Neural progenitor cell (in vitro differentiated cells): Measurements from ENCODE around the gene SRGAP2B. TPM values are rescaled to one million over a fixed set of nuclear protein-coding genes. Genes with fewer than 3 reads are reported as not detected.
"Not testable (repeated sequence)": the region's sequence is repeated elsewhere in the genome, so short reads cannot be mapped to it uniquely, and the experiment has no call there.

Experiments used
- DNase-seq: peaks from one replicate; pipeline ENCODE4 v3.0.0-alpha.2; 2016; ENCODE audit warnings: low spot score
- H2AFZ ChIP-seq: fragments of 200-600 bp; sonication (generic); replicated peaks from 2 replicates; pipeline ENCODE4 v1.6.1; 2016; ENCODE audit warnings: antibody characterized with exemption
- H3F3A ChIP-seq: fragments of 200-600 bp; sonication (generic); 2 replicates; pipeline ENCODE4 v1.6.1; 2016; ENCODE audit warnings: antibody characterized with exemption, low read depth
- H3K27ac ChIP-seq: fragments of 200-600 bp; sonication (generic); 2 replicates; pipeline ENCODE4 v1.5.1; 2016; ENCODE audit warnings: mild to moderate bottlenecking
- H3K27me3 ChIP-seq: fragments of 200-600 bp; sonication (generic); 2 replicates; pipeline ENCODE4 v1.6.1; 2016; ENCODE audit warnings: mild to moderate bottlenecking, moderate library complexity
- H3K36me3 ChIP-seq: fragments of 200-600 bp; sonication (generic); 2 replicates; pipeline ENCODE4 v1.5.1; 2016
- H3K4me1 ChIP-seq: fragments of 200-600 bp; sonication (generic); 2 replicates; pipeline ENCODE4 v1.6.1; 2016; ENCODE audit warnings: mixed run types
- H3K4me2 ChIP-seq: fragments of 200-600 bp; sonication (generic); 2 replicates; pipeline ENCODE4 v1.6.1; 2016
- H3K4me3 ChIP-seq: fragments of 200-600 bp; sonication (generic); 2 replicates; pipeline ENCODE4 v1.5.1; 2016
- H3K79me2 ChIP-seq: fragments of 200-600 bp; sonication (generic); 2 replicates; pipeline ENCODE4 v1.6.1; 2016; ENCODE audit warnings: low read depth
- H3K9ac ChIP-seq: fragments of 200-600 bp; sonication (generic); 2 replicates; pipeline ENCODE4 v1.6.1; 2016
- H3K9me3 ChIP-seq: fragments of 200-600 bp; sonication (generic); 2 replicates; pipeline ENCODE4 v1.5.1; 2016; ENCODE audit warnings: low read depth
- H4K20me1 ChIP-seq: fragments of 200-600 bp; sonication (generic); 2 replicates; pipeline ENCODE4 v1.6.1; 2016; ENCODE audit warnings: low read depth
- H3K27ac Mint-ChIP-seq: 3 replicates; pipeline ENCODE4 v1.8.0; 2021; ENCODE audit warnings: mixed read lengths
- H3K27me3 Mint-ChIP-seq: 2 replicates; pipeline ENCODE4 v1.8.0; 2022; ENCODE audit warnings: low read depth, mild to moderate bottlenecking, inconsistent platforms, moderate library complexity, mixed read lengths; ENCODE audit not compliant: insufficient read depth
- H3K36me3 Mint-ChIP-seq: 3 replicates; pipeline ENCODE4 v1.8.0; 2021; ENCODE audit warnings: mixed read lengths
- H3K4me1 Mint-ChIP-seq: 3 replicates; pipeline ENCODE4 v1.8.0; 2021; ENCODE audit warnings: mixed read lengths
- H3K4me3 Mint-ChIP-seq: 3 replicates; pipeline ENCODE4 v1.8.0; 2021; ENCODE audit warnings: mild to moderate bottlenecking, moderate library complexity, mixed read lengths
- H3K9me3 Mint-ChIP-seq: 3 replicates; pipeline ENCODE4 v1.8.0; 2020; ENCODE audit warnings: mixed read lengths
- total RNA-seq: library from RNA; depleted of rRNA; stranded (reverse); fragments of >200 nt; gene quantifications from 2 replicates; pipeline ENCODE4 v1.2.3, GENCODE V29; 2015; ENCODE audit warnings: low replicate concordance
- TF ChIP-seq, protein P1 (sequence below): fragments of 200-600 bp; sonication (generic); IDR thresholded peaks from 2 replicates; pipeline ENCODE4 v1.5.1; 2017; ENCODE audit warnings: antibody characterized with exemption, mild to moderate bottlenecking

The SRGAP2B gene
- total RNA-seq, 1 donor from 2014 or later = 19.1 TPM

DNA sequence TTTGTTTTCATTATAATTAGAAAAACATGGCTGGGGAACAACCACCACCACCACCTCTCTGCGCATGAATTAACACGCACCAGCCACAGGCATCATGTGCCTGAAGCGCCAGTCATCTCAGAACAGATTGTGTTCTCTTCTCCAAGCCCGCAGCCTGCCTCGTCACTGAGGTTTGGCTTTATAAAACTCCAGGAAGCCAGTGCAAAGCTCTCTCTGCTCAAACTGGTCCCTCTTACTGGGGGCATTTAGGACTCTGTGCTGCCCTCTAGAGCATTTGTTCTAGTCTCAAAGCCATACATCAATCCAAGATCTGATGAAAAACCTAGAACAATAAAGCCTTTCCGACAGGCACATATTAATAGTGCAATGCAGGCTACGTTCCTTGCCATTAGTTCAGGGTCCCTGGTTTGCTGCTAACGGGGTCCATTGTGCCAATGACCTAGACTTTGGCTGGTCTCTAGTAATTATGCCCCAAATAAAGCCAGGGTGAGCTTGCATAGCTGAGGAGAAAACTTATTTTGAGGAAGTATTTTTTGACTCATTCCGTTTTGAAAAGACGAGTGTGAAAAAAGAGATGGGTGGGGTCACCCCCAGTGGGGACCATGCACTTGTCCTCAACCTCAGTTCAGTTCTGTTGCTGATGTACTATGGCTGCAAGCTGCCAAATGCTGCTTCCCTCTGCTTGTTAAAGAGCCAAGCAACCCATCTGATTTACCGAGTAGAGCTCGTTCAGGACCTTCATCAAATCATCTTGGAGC is 181.0 kb downstream of the SRGAP2B start:
- H3K4me1 ChIP-seq, H3K79me2 ChIP-seq, H3K4me1 Mint-ChIP-seq, H3K36me3 Mint-ChIP-seq, H4K20me1 ChIP-seq, H3K27ac ChIP-seq, H3K9me3 Mint-ChIP-seq, H3K9ac ChIP-seq, DNase-seq, H3K27ac Mint-ChIP-seq, H3K4me3 ChIP-seq, H3K4me3 Mint-ChIP-seq, H2AFZ ChIP-seq, H3F3A ChIP-seq, H3K9me3 ChIP-seq, H3K27me3 Mint-ChIP-seq, H3K36me3 ChIP-seq, H3K4me2 ChIP-seq, H3K27me3 ChIP-seq: not testable (repeated sequence)
- TF ChIP-seq, protein P1, sequence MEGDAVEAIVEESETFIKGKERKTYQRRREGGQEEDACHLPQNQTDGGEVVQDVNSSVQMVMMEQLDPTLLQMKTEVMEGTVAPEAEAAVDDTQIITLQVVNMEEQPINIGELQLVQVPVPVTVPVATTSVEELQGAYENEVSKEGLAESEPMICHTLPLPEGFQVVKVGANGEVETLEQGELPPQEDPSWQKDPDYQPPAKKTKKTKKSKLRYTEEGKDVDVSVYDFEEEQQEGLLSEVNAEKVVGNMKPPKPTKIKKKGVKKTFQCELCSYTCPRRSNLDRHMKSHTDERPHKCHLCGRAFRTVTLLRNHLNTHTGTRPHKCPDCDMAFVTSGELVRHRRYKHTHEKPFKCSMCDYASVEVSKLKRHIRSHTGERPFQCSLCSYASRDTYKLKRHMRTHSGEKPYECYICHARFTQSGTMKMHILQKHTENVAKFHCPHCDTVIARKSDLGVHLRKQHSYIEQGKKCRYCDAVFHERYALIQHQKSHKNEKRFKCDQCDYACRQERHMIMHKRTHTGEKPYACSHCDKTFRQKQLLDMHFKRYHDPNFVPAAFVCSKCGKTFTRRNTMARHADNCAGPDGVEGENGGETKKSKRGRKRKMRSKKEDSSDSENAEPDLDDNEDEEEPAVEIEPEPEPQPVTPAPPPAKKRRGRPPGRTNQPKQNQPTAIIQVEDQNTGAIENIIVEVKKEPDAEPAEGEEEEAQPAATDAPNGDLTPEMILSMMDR = peak; percentile 24

DNA sequence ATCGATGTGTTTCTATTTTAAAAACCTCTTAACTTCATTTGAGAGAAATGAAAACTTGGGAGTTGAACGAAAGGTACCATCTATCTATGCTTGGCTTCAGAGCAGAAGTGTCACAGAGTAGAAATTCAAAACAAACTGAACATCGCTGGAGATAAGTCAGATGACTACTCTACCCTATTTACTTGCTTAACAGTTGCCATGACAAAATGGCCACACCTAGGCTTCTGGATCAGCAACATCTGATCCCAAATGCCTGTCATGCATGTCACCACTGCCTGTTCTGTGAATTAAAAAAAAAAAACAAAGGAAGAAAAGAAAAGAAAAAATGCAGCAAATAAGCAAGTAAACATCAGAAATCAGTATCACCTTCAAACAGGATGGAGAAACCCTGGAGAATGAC is 181.7 kb downstream of the SRGAP2B start:
- DNase-seq, H2AFZ ChIP-seq, H3K9ac ChIP-seq, H3K36me3 Mint-ChIP-seq, H3K27me3 Mint-ChIP-seq, H3K4me1 ChIP-seq, H3K79me2 ChIP-seq, H3K9me3 ChIP-seq, H4K20me1 ChIP-seq, H3F3A ChIP-seq, H3K27me3 ChIP-seq, H3K27ac Mint-ChIP-seq, H3K4me2 ChIP-seq, H3K4me3 Mint-ChIP-seq, H3K9me3 Mint-ChIP-seq, H3K27ac ChIP-seq, H3K4me1 Mint-ChIP-seq, H3K4me3 ChIP-seq, H3K36me3 ChIP-seq: not testable (repeated sequence)

DNA sequence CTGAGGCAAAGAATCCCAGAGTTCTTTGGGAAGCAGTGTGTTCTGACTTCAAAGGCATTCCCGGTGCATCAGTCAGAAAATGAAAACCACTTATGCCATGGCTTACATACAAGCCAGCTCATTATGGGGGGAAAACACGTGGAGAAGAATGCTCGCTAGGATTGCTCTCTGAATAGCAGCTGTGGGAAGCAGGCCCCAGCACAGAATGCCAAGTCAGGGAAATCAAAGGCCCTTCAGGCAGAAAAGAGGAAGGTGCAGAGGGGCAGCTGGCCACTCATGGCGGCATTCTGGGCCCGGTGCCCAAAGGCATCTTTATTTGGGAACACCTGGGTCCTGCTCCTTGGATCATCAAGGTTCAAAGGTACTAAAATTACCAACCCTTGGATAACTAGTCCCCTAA is 184.4 kb downstream of the SRGAP2B start:
- not testable (repeated sequence) for H3K27me3 ChIP-seq, H3K4me2 ChIP-seq, H3K79me2 ChIP-seq, H3K4me3 Mint-ChIP-seq, H3K27ac ChIP-seq, DNase-seq, H3K9me3 ChIP-seq, H3K36me3 ChIP-seq, H3K9me3 Mint-ChIP-seq, H3K4me1 ChIP-seq, H3F3A ChIP-seq, H4K20me1 ChIP-seq, H3K27ac Mint-ChIP-seq, H3K36me3 Mint-ChIP-seq, H3K9ac ChIP-seq, H2AFZ ChIP-seq, H3K27me3 Mint-ChIP-seq, H3K4me1 Mint-ChIP-seq, H3K4me3 ChIP-seq

DNA sequence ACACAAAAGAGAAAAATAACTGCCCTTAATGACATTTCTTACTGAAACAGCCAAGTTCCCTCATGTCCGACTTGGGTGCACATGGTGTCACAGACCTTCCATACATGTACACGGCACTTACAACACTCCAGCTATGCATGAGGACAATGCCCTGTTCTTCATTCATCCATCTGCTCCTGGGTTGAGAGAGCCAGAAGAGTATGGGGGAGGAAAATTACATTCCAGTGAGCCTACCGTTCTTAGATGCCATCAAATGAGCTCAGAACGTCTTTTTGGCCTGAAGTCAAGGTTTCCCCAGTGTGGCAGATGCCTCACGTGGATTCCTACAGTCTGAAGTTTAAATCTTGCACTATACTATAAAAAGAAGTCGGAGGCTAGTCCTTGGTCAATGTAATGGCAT is 194.3 kb downstream of the SRGAP2B start:
- not testable (repeated sequence) for H3K36me3 Mint-ChIP-seq, H3K36me3 ChIP-seq, H3K4me1 ChIP-seq, H3K27ac ChIP-seq, H2AFZ ChIP-seq, H3K4me3 Mint-ChIP-seq, DNase-seq, H3K9me3 Mint-ChIP-seq, H3K4me1 Mint-ChIP-seq, H3K9me3 ChIP-seq, H3K27me3 ChIP-seq, H3K9ac ChIP-seq, H3K27ac Mint-ChIP-seq, H3F3A ChIP-seq, H4K20me1 ChIP-seq, H3K27me3 Mint-ChIP-seq, H3K4me2 ChIP-seq, H3K4me3 ChIP-seq, H3K79me2 ChIP-seq

DNA sequence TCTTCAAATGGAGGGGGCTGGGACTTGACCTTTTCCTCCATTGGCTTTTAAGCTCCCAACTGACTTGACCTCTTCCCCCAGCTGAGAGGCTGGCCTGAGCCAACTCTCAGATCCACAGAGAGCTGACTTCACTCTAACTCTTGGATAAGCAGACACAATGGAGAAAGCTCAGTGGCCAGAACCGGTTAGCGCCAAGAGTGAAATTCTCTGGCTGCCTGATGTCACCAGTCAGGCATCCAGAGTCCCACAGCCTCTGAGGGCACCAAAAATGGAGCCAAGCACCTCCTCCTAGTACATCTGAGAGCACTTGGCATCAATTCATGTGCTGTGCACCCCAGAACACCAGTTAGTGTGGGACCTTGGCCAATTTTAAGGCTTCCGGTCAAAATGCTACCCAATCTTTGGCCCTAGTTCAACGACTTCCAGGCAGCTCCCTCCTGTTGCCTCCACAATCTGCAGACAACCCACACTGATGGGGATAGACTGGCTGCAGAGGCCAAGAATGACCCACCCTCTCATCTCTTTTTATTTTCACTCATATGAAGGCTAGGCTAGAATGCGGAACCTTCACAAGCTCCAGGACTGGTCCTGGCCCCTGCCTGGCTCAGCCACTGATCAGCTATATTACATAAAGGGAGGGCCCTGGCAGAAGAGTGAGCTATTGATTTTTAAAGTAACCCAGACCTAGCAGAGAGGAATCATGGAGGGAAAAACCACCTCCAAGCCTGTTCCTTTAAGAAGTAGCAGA is 200.5 kb downstream of the SRGAP2B start:
- not testable (repeated sequence) for H3K79me2 ChIP-seq, H3K36me3 ChIP-seq, H3K27me3 ChIP-seq, H4K20me1 ChIP-seq, H3K4me1 Mint-ChIP-seq, H3F3A ChIP-seq, H3K9me3 ChIP-seq, H3K4me1 ChIP-seq, H3K36me3 Mint-ChIP-seq, H3K9ac ChIP-seq, H3K27me3 Mint-ChIP-seq, H3K9me3 Mint-ChIP-seq, DNase-seq, H3K27ac ChIP-seq, H3K4me2 ChIP-seq, H3K4me3 ChIP-seq, H2AFZ ChIP-seq, H3K4me3 Mint-ChIP-seq, H3K27ac Mint-ChIP-seq

DNA sequence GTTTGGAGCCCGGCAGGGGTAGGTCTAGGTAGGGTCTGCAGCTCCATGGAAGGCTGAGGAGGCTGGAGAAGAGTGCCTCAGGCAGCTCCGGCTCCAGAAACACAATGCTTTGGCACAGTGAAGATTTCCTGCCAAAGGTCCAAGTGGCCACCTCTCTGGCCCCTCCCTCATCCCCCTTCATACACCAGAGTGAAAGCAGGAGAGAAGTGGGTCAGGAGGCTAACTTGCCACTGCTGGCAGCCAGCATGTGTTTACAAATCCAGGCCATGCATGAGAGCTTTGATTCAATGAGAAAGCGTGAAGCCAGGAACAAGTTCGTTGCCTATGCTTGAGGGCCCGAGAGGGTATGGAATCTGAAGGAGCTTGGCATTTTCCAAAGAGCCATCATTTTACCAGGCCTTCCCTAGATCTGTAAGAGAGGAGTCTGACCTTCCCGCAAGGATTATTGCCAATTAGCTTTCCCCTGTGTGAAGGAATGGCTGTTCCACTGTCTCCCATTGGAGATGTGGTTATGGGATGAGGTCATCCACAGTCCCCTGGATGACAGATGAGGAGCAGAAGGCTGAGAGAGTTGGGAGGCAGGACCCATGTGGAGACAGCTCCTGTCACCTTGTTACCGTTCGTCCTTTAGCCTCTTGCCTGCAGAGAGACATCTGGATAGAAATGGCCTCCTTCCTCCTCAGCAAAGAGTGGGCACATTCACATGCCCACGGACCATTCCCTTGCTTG is 201.3 kb downstream of the SRGAP2B start:
- H3K27ac Mint-ChIP-seq, H3K9ac ChIP-seq, H4K20me1 ChIP-seq, H3K36me3 Mint-ChIP-seq, H3K4me2 ChIP-seq, DNase-seq, H2AFZ ChIP-seq, H3K27ac ChIP-seq, H3K4me3 ChIP-seq, H3K9me3 ChIP-seq, H3K27me3 ChIP-seq, H3K4me1 Mint-ChIP-seq, H3K4me3 Mint-ChIP-seq, H3K9me3 Mint-ChIP-seq, H3K4me1 ChIP-seq, H3K27me3 Mint-ChIP-seq, H3K36me3 ChIP-seq, H3K79me2 ChIP-seq, H3F3A ChIP-seq: not testable (repeated sequence)

DNA sequence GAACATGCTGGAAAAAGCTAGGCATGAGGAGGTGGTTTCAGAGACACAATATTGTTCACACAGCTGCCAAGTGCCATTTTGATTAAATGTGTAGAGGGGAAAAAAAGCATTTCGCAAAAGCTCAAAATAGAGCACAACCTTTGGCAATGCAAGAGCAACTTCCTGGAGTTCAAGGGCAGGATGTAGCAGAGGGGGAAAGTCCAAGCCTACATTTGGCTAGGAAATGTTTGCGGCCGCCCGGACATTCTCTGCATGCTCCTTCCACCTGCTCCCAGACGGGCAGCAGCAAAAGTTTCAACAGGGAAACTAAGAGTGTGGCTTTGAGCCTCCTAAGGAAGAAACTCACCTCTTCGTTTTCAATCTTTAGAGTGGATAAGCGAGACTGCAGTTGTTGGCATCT is 202.1 kb downstream of the SRGAP2B start:
- not testable (repeated sequence) for H3K4me2 ChIP-seq, H3K36me3 ChIP-seq, H3K9me3 ChIP-seq, H2AFZ ChIP-seq, H3K27me3 ChIP-seq, H3K4me3 Mint-ChIP-seq, H3K4me3 ChIP-seq, H3K27ac ChIP-seq, H3K9me3 Mint-ChIP-seq, H3K79me2 ChIP-seq, DNase-seq, H3K4me1 ChIP-seq, H4K20me1 ChIP-seq, H3K27ac Mint-ChIP-seq, H3K27me3 Mint-ChIP-seq, H3K36me3 Mint-ChIP-seq, H3K9ac ChIP-seq, H3K4me1 Mint-ChIP-seq, H3F3A ChIP-seq
